CD4-positive, alpha-beta T cell treated with Interleukin-4 for 1 hour (primary cell): ENCODE data around the gene TMEM62.
"Not testable (repeated sequence)": the region's sequence is repeated elsewhere in the genome, so short reads cannot be mapped to it uniquely, and the experiment has no call there.

ENCODE experiments used
- DNase-seq, 2 donors: peaks; one replicate each; pipeline ENCODE4 v3.0.0-alpha.2; 2020 to 2022

TMEM62 gene

DNA sequence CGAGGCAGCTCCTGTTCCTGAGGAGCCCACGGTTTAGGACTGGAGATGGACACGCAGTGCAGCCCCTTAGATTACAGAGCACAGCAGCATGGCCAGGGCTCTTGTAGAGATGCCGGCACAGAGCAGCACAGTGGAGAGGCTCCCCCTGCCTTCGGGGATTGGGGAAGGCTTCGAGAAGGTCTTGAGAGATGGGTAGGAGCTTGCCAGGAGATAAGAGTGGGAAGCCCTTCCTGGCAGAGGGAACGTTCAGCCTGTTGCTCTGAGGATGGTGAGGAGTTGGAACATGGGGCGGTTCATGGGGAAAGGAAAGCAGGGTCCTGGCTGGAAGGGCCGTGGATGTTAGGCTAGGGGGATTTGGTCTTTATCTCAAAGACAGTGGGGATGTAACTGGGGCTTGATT lies 77.4 kb downstream of the TMEM62 start:
- DNase-seq, result no peak

DNA sequence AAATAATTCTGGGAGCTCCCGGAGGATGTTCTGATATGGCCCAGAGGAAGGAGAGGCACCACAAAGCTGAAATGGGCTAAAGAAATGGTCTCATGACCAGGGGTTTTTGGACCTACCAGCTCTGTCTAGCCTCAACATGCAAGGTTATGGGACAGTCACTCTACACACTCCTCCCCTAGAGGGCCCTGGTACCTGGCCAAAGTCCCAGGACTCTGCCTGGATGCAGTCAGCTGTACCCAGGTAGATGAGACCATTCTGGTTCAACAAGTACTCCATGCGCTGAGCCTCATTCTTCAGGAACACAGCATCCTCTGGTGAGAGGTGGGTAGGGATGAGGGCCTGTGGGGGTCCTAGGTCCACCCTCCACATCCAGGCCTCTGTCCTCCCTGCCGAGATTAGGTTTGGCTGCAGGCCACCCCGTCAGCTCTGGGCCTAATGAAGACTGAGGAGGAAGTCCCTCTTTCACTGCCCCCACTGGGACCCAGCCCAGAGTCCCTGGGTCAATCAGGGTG lies 77.9 kb downstream of the TMEM62 start:
- DNase-seq, result no peak

- no peak for DNase-seq
Measured at GRCh38 chr15:43212299-43212698, 78.9 kb downstream of the TMEM62 start.

- DNase-seq, result no peak
Measured at GRCh38 chr15:43212951-43213350, 79.6 kb downstream of the TMEM62 start.

DNA sequence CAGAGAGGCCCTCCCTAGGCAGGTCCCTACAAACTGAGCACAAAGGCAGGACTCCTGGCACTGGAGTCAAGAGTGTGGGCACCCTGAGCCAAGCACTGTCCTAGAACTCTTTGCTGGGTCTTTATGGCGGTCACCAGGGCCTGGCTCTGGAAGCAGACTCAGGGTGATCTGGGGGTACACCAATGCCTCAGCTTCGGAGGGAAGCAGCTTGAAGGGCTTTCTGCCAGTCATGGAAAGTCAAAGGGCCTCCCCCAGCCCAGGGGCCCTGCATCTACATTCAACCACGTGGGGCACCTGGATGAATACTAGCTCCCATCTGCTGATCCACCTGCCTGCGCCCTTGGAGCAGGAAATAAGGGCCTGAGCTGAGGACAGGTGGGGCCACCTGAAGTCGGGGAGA lies 80.1 kb downstream of the TMEM62 start:
- DNase-seq, result no peak

- DNase-seq, result no peak
Measured at GRCh38 chr15:43214169-43214568, 80.8 kb downstream of the TMEM62 start.

DNA sequence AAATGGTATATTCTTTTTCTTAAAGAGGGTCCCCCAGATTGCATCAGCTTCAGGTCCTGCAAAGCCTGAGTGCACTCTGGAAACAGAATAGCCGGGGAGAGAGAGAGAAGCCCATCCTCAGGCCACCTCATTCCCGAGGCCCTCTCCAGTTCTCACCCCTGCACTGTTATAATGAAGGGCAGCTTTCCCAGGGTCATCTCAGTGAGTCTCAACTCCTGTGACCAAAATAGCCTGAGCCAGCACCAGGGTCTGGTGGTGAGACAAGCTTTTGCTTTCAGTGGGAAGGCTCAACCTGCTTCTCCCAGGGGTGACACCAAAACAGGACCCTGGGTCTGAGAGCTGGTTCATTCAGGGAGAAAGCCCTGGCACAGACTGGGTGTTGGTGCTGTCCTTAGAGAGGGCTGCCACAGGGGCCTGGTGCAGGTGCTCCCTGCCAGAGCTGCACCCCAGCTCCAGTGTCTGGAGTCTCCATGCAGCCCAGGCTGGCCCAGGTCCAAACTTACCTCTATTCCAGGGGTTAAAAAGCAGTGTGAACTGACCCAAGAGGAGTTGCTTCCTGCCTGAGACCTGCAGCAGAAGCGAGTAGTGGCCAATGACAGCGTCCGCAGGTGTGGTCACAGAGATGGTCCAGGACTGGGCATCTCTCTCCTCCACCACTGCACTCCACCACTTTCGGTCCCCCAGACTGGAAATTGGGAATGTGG lies 81.4 kb downstream of the TMEM62 start:
- no peak for DNase-seq

GRCh38 chr15:43215961-43216360 lies 82.6 kb downstream of the TMEM62 start:
- no peak for DNase-seq

GRCh38 chr15:43218908-43219706 lies 85.7 kb downstream of the TMEM62 start:
- DNase-seq, result no peak

DNA sequence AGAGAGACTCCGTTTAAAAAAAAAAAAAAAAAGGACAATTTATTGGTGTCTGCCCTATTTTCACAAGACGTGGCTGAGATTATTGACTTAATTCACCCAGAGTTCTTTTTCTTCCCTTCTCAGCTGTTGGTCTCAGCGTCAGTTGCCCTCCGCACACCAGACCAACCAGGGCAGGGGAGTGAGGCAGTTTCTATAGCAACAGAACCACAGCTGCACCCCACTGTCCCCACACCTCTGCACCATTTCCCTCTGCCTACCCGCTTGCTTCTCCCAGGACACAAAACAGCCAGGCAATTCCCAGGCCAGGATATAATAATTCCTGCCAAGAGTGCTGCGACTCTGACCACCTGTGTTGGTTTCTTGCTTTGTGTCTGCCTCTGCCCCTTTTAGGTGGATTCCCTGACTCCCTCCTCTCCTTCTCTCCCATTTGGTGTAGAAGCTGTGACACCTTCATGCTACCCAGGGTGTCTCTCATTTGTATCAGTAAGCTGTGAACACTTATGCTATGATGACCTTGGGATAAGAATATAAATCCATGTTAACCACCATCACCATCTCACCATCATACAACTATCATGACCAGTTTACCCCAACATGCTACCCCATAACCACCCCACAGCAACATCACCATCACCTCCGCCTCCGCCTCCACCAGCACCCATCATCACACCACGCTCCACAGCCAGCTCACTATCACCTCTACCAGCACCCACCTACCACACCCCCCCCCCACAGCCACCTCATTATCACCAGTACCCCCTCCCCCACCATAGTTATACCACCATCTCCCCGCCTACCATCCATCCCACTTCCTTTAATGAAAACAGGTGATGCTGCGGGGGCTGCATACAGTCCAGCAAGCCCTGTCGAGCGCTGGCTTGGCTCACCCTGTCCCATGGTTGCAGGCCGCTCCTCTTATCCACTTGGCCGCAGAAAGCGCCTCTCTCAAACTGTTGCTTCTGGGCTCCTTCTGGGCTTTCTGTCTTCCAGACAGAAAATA lies 86.8 kb downstream of the TMEM62 start:
- DNase-seq, result no peak

DNA sequence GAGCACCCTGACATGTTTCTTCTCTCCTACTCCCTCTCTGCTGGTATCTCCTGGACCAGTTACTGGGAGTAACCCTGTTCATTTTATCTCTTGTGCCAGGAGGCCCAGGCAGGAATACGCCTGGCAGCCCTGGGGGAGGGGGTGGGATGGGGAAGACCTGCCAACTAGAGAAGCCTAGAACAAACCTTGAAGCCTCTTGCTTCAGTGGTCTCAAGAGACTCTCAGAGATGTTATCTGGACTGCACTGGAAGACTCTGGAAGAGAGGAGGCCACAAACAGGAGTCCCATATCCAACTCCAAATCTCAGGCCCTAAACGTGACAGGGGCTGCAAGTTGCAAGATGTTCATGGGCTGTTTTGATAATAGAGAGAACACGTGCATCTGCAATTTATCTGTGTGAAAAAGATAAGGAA lies 87.6 kb downstream of the TMEM62 start, which contains the start of gene EPB42:
Gene EPB42 (minus strand): TSS at position 28 of the 413 bp plus-strand sequence. CDS start 193 bp downstream, outside the sequence.
- DNase-seq, result no peak

DNA sequence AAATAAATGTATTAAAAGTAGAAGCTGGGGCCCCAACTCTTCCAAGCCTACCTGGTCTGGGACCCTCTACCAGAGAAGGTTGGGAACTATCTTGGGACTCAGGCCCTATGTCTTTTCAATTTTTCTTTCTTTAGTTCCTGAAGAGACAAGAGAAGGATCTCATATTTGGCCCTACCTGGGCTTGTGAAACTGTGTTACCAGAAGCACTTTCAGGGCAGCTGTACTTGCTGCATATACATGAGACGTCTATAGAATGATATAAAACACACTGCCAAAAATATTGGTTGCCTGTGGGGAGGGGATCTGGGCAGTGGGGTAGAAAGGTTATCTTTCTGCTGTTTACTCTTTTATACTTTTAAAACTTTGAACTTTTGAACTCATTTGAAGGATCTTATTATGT lies 88.0 kb downstream of the TMEM62 start:
- DNase-seq, result no peak

- peak; percentile 54 to 66 for DNase-seq
Measured at GRCh38 chr15:43225201-43225949, 92.0 kb downstream of the TMEM62 start.

DNA sequence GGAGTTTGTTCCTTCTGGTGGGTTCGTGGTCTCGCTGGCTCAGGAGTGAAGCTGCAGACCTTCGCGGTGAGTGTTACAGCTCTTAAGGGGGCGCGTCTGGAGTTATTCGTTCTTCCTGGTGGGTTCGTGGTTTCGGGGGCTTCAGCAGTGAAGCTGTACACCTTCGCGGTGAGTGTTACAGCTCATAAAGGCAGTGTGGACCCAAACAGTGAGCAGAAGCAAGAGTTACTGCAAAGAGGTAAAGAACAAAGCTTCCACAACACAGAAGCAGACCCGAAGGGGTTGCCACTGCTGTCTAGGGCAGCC lies 92.5 kb downstream of the TMEM62 start:
- not testable (repeated sequence) for DNase-seq

- no peak for DNase-seq
Measured at GRCh38 chr15:43226436-43227305, 93.3 kb downstream of the TMEM62 start.

DNA sequence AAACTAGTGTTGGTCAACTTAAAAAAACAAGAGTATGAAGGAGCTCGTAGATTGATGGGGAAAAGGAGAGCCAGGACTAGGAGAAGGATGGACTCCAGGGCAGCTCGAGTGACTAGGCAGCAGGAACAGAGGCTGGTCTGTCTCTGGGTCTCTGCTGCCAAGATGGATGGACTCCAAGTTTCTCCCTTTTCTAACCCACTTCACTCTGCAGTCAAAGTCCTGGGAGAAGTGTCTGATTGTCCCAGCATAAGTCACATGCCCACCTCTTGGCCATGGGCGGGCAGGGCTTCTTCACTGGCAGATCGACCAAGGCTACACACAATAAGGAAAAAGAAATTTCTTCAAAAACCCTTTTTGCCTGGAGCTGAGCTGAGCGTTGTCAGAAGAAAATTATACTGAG lies 96.6 kb downstream of the TMEM62 start:
- no peak for DNase-seq

DNA sequence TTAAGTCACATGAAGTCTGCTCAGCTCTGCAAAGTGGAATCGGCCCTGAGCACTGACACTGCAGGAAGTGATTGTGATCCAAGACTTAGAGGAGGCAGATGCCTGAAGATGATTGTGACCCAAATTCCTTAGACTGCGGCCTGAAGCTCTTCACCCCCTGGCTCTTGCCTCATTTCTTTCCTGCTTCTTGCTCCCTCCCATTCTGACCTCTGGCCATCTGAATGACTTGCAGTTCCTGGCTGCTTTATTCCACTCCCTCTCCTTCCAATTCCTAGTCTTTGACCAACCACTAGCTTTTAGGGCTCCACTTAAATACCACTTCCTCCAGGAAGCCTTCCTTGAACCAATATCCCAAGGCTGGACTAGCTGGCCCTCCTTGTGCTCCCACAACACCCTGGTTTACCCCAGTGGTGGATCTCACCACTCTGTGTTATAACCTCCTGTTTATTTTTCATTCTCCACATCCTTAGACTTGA lies 97.3 kb downstream of the TMEM62 start:
- DNase-seq, result no peak

DNA sequence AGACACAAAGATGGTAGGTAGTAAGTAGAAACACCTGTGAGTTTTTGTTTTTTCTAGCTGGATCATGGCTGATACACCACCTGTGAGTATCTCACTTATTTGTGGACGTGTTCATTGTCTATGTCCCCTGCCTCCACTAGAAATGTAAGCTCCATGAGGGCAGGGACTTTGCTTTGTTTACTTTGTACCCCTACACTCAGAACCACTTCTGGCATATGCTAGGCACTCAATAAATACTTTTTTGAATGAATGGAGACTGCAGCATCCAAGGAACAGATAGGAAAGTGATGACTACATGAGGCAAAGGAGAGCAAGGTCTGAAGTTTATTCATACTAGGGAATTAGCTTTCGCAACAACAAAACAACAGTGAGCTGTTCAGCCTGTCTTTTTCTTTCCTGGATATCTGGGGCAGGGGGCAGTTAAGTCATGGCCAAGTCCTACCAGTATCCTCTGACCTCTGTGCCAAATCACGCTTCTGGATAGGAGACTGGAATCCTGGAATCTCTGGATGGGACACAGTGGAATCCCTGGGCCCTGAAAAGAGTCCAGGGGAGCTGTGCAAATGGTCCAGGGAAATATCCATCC lies 99.0 kb downstream of the TMEM62 start:
- no peak for DNase-seq
